Measurements from ENCODE around the gene FAM110C.
"Not testable (repeated sequence)": the region's sequence is repeated elsewhere in the genome, so short reads cannot be mapped to it uniquely, and the experiment has no call there.

FAM110C gene

GRCh38 chr2:15916-16315 lies 30.4 kb downstream of the FAM110C start:
- 96 to 98% methylated on average over 2 of the region's 2 CpGs for WGBS, 2 experiments
- H3K36me3 ChIP-seq (ENCODE audit: control insufficient read depth, insufficient read depth, low read length); H3K9me3 ChIP-seq (ENCODE audit: control insufficient read depth, low read length); H3K27me3 ChIP-seq (ENCODE audit: control insufficient read depth, insufficient read depth, low read length, poor library complexity, severe bottlenecking); H3K27ac ChIP-seq (ENCODE audit: insufficient read depth, low read depth, low read length, poor library complexity, severe bottlenecking); H3K4me3 ChIP-seq (ENCODE audit: insufficient read depth, low read depth, low read length); H3K4me1 ChIP-seq (ENCODE audit: control insufficient read depth, insufficient read depth, low read length): not testable (repeated sequence)

GRCh38 chr2:11248-11941 lies 34.9 kb downstream of the FAM110C start:
- no peak overlapping the region for H3K4me3 ChIP-seq (ENCODE audit: insufficient read depth, low read depth, low read length)
- 88 to 91% methylated on average over 54 of the region's 54 CpGs for WGBS, 2 experiments

GRCh38 chr2:10222-10875 lies 36.0 kb downstream of the FAM110C start:
- Histone ChIP-seq H3K4me1 (ENCODE audit: control insufficient read depth, insufficient read depth, low read length) (no peaks in the 10 kb centered on the region), H3K27ac (ENCODE audit: insufficient read depth, low read depth, low read length, poor library complexity, severe bottlenecking) (no peak overlapping the region), H3K36me3 (ENCODE audit: control insufficient read depth, insufficient read depth, low read length) (no peaks in the 10 kb centered on the region), H3K4me3 (ENCODE audit: insufficient read depth, low read depth, low read length) (no peak overlapping the region), H3K9me3 (ENCODE audit: control insufficient read depth, low read length) (no peaks in the 10 kb centered on the region), H3K27me3 (ENCODE audit: control insufficient read depth, insufficient read depth, low read length, poor library complexity, severe bottlenecking) (no peaks in the 10 kb centered on the region)
- WGBS, 2 experiments, result 93 to 95% methylated on average over 30 to 33 of the region's 42 CpGs

More at GRCh38 chr2:11248-11941, 34.9 kb downstream of the FAM110C start:
- no peaks in the 10 kb centered on the region for H3K27me3 ChIP-seq (ENCODE audit: control insufficient read depth, insufficient read depth, low read length, poor library complexity, severe bottlenecking)
- H3K4me1 ChIP-seq (ENCODE audit: control insufficient read depth, insufficient read depth, low read length), result no peaks in the 10 kb centered on the region
- no peaks in the 10 kb centered on the region for H3K9me3 ChIP-seq (ENCODE audit: control insufficient read depth, low read length)
- no peak overlapping the region for H3K27ac ChIP-seq (ENCODE audit: insufficient read depth, low read depth, low read length, poor library complexity, severe bottlenecking)
- no peaks in the 10 kb centered on the region for H3K36me3 ChIP-seq (ENCODE audit: control insufficient read depth, insufficient read depth, low read length)
